Measurements from ENCODE around the gene PPM1F. TPM values are rescaled to one million over a fixed set of nuclear protein-coding genes. Genes with fewer than 3 reads are reported as not detected.
"Not testable (repeated sequence)": the region's sequence is repeated elsewhere in the genome, so short reads cannot be mapped to it uniquely, and the experiment has no call there.

Gene PPM1F
- total RNA-seq, 1 experiment from 2014 or later, result 19.0 TPM

DNA sequence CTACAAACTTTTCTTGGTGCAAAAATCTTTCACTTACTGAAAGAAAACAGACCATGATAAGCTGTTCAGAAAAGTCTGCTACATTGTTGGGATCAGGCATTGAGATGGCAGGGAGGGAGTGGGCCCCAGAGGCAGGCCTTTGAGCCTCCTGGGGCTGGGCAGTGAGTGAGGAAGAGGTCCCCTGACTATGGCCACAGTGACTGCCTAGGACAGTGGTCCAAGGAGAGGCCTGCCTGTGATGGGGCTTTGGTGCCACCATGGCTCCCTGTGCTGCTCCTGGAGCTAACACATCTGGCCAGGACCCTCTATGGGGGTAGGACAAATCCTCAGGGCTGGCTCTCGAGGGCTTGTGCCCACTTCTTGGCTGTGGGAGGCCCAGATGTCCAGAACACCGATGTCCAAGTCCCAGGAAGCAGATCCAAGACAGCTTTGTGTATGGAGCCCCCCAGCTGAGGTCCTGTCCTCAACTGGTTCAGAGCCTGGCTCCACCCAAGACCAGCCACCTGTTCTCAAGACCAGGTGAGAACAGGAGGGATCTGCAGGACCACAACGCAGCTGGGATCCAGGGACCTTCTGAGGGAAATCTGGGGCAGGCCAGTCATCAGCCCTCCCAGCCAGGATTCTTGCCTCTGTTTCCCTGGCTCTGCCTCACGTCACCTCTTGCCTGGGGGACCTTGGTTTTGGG is 36.9 kb downstream of the PPM1F start:
- no peak overlapping the region for H3K4me3 Mint-ChIP-seq (ENCODE audit: low read depth, unreplicated experiment)
- no peaks in the 10 kb centered on the region for H3K27me3 Mint-ChIP-seq (ENCODE audit: unreplicated experiment)
- peaks cover 9% of the 10 kb centered on the region for H3K36me3 Mint-ChIP-seq (ENCODE audit: insufficient read depth, unreplicated experiment)
- no peaks in the 10 kb centered on the region for H3K9me3 Mint-ChIP-seq (ENCODE audit: low read depth, unreplicated experiment)
- CTCF ChIA-PET, result interaction anchor here (0.7 kb wide), 1 partner anchor 934 kb away, joined by 3 read pairs; the partner anchor contains the start of gene LZTR1
- BruUV-seq (replicated peaks), result no TSS peak
- intact Hi-C loops (cut with micrococcal nuclease; ENCODE audit: unreplicated experiment), result no loop called here
- H3K4me1 Mint-ChIP-seq (ENCODE audit: low read depth, unreplicated experiment), result no peaks in the 10 kb centered on the region
- no peak overlapping the region for H3K27ac Mint-ChIP-seq (ENCODE audit: unreplicated experiment)
- DNase-seq, result no peak
- no peak for TF ChIP-seq CTCF (IDR thresholded peaks at IDR 0.05; ENCODE audit: unreplicated experiment)

GRCh38 chr22:21914033-21914642 is 38.5 kb downstream of the PPM1F start:
- BruUV-seq (replicated peaks); H3K27ac Mint-ChIP-seq (ENCODE audit: unreplicated experiment); H3K4me3 Mint-ChIP-seq (ENCODE audit: low read depth, unreplicated experiment); H3K36me3 Mint-ChIP-seq (ENCODE audit: insufficient read depth, unreplicated experiment); H3K4me1 Mint-ChIP-seq (ENCODE audit: low read depth, unreplicated experiment); CTCF ChIA-PET; DNase-seq; intact Hi-C loops (cut with micrococcal nuclease; ENCODE audit: unreplicated experiment); H3K27me3 Mint-ChIP-seq (ENCODE audit: unreplicated experiment); H3K9me3 Mint-ChIP-seq (ENCODE audit: low read depth, unreplicated experiment): not testable (repeated sequence)

- H3K9me3 Mint-ChIP-seq (ENCODE audit: low read depth, unreplicated experiment); H3K4me1 Mint-ChIP-seq (ENCODE audit: low read depth, unreplicated experiment); H3K4me3 Mint-ChIP-seq (ENCODE audit: low read depth, unreplicated experiment); BruUV-seq (replicated peaks); CTCF ChIA-PET; H3K36me3 Mint-ChIP-seq (ENCODE audit: insufficient read depth, unreplicated experiment); DNase-seq; intact Hi-C loops (cut with micrococcal nuclease; ENCODE audit: unreplicated experiment); H3K27me3 Mint-ChIP-seq (ENCODE audit: unreplicated experiment); H3K27ac Mint-ChIP-seq (ENCODE audit: unreplicated experiment): not testable (repeated sequence)
Observed at GRCh38 chr22:21910367-21910766, 42.3 kb downstream of the PPM1F start.

DNA sequence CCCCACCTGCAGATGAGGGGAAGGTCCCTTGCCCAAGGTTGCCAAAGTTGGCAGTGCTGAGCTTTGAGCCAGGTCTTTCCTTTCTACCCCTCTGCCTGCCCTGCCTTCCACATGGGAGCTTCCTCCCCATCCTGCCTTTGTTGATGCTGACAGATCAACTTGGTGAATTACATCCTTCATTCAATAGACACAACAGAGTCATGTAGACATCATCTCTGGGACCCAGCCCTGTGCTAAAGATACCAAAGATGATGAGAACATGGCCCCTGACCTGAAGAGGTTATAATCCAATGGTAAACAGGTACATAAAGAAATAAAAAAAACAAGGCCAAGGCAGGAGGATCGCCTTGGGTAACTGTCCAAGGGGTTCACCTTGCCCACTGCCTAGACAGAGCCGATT is 42.8 kb downstream of the PPM1F start:
- no peaks in the 10 kb centered on the region for H3K4me1 Mint-ChIP-seq (ENCODE audit: low read depth, unreplicated experiment)
- peaks cover 5% of the 10 kb centered on the region for H3K36me3 Mint-ChIP-seq (ENCODE audit: insufficient read depth, unreplicated experiment)
- no TSS peak for BruUV-seq (replicated peaks)
- H3K4me3 Mint-ChIP-seq (ENCODE audit: low read depth, unreplicated experiment), result no peak overlapping the region
- CTCF ChIA-PET, result interaction anchor here (0.5 kb wide), 1 partner anchor 32 kb away, joined by 6 read pairs; no protein-coding TSS in a partner anchor
- H3K27me3 Mint-ChIP-seq (ENCODE audit: unreplicated experiment), result no peaks in the 10 kb centered on the region
- H3K9me3 Mint-ChIP-seq (ENCODE audit: low read depth, unreplicated experiment), result no peaks in the 10 kb centered on the region
- intact Hi-C loops (cut with micrococcal nuclease; ENCODE audit: unreplicated experiment), result no loop called here
- no peak for DNase-seq
- H3K27ac Mint-ChIP-seq (ENCODE audit: unreplicated experiment), result no peak overlapping the region
- TF ChIP-seq CTCF (IDR thresholded peaks at IDR 0.05; ENCODE audit: unreplicated experiment), result no peak

DNA sequence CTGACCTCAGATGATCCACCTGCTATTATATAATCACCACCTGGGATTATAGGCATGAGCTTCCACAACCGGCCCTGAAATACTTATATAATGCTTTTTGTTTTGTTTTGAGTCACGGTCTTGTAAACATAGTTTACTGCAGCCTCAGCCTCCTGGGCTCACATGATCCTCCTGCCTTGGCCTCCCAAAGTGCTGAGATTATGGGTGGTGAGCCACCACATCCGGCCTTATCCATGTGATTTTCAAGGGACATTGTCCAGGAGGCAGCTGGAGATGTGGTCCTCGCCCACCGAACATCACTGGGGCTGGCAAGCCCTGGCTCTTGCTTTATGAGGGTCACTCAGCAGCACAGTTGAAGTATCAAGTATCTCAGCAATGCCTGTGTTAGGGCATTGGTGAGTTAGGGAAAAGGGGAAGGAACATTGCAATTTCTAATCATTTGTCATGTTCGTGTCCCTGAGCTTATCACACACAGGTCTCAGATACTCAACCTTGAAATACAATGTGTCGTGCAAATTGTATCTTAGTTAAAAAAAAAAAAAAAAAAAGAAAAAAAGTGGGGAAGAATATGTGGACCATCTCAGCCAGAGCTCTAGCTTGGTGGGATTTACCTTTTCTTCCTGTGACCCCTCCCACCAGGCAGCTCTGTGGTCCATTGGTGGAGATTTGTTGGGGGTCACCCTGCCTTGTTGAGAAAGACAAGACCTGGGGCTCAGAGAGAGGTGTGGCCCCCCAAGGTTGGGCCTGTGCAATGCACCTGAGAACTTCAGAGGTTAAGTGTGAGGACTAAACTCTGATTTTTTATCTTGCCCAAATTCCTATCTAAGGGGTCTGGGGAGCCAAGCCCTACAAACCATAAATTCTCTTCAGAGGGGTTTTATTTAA is 44.8 kb downstream of the PPM1F start:
- BruUV-seq (replicated peaks), result no TSS peak
- CTCF ChIA-PET, result no interaction called here
- Mint-ChIP-seq H3K36me3 (ENCODE audit: insufficient read depth, unreplicated experiment) (peaks cover 5% of the 10 kb centered on the region), H3K4me1 (ENCODE audit: low read depth, unreplicated experiment) (no peaks in the 10 kb centered on the region), H3K9me3 (ENCODE audit: low read depth, unreplicated experiment) (no peaks in the 10 kb centered on the region), H3K27ac (ENCODE audit: unreplicated experiment) (no peak overlapping the region), H3K4me3 (ENCODE audit: low read depth, unreplicated experiment) (no peak overlapping the region), H3K27me3 (ENCODE audit: unreplicated experiment) (no peaks in the 10 kb centered on the region)
- intact Hi-C loops (cut with micrococcal nuclease; ENCODE audit: unreplicated experiment), result no loop called here
- DNase-seq, result no peak
- no peak for TF ChIP-seq CTCF (IDR thresholded peaks at IDR 0.05; ENCODE audit: unreplicated experiment)

DNA sequence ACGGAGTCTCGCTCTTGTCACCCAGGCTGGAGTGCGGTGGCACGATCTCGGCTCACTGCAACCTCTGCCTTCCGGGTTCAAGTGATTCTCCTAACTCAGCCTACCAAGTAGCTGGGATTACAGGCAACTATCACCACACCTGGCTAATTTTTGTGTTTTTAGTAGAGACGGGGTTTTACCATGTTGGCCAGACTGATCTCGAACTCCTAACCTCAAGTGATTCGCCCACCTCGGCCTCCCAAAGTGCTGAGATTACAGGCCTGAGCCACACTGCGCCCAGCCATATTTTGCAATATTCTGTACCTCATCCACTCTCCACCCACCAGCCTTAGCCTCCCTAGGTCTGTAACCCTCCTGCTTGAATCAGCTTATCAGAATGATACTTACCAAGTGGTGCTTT is 47.4 kb downstream of the PPM1F start:
- H3K4me3 Mint-ChIP-seq (ENCODE audit: low read depth, unreplicated experiment); intact Hi-C loops (cut with micrococcal nuclease; ENCODE audit: unreplicated experiment); H3K36me3 Mint-ChIP-seq (ENCODE audit: insufficient read depth, unreplicated experiment); DNase-seq; CTCF ChIA-PET; H3K27ac Mint-ChIP-seq (ENCODE audit: unreplicated experiment); BruUV-seq (replicated peaks); H3K27me3 Mint-ChIP-seq (ENCODE audit: unreplicated experiment); H3K9me3 Mint-ChIP-seq (ENCODE audit: low read depth, unreplicated experiment); H3K4me1 Mint-ChIP-seq (ENCODE audit: low read depth, unreplicated experiment): not testable (repeated sequence)

All from Calu3 (cell line).